Immature natural killer cell (primary cell): ENCODE measurements around the gene RCOR1. TPM values are rescaled to one million over a fixed set of nuclear protein-coding genes. Genes with fewer than 3 reads are reported as not detected.
"Not testable (repeated sequence)": the region's sequence is repeated elsewhere in the genome, so short reads cannot be mapped to it uniquely, and the experiment has no call there.

ENCODE experiments used
- DNase-seq, 3 donors: peaks; one replicate each; pipeline ENCODE4 v3.0.0; 2022; ENCODE audit warnings: mixed read lengths in 1 of 3
- H3K27ac Mint-ChIP-seq, 6 donors: one replicate each; pipeline ENCODE4 v1.8.0; 2020; ENCODE audit warnings: mixed read lengths in 6 of 6, mild to moderate bottlenecking in 5 of 6, inconsistent platforms in 4 of 6, moderate library complexity in 3 of 6
- H3K27me3 Mint-ChIP-seq, 3 donors: one replicate each; pipeline ENCODE4 v1.8.0; 2020 to 2021; ENCODE audit warnings: low read depth in 3 of 3, mild to moderate bottlenecking in 3 of 3, mixed read lengths in 3 of 3, moderate library complexity in 3 of 3, inconsistent platforms in 1 of 3
- H3K36me3 Mint-ChIP-seq, 3 donors: one replicate each; pipeline ENCODE4 v1.8.0; 2020; ENCODE audit warnings: mixed read lengths in 3 of 3, inconsistent platforms in 2 of 3, mild to moderate bottlenecking in 2 of 3
- H3K4me1 Mint-ChIP-seq, 2 donors: one replicate each; pipeline ENCODE4 v1.8.0; 2020; ENCODE audit warnings: inconsistent platforms in 2 of 2, mild to moderate bottlenecking in 2 of 2, mixed read lengths in 2 of 2, moderate library complexity in 1 of 2
- H3K4me3 Mint-ChIP-seq, 5 donors: one replicate each; pipeline ENCODE4 v1.8.0; 2020; ENCODE audit warnings: mild to moderate bottlenecking in 5 of 5, mixed read lengths in 5 of 5, inconsistent platforms in 3 of 5, moderate library complexity in 3 of 5
- H3K9me3 Mint-ChIP-seq, 6 donors: one replicate each; pipeline ENCODE4 v1.8.0; 2020; ENCODE audit warnings: mild to moderate bottlenecking in 6 of 6, mixed read lengths in 6 of 6, inconsistent platforms in 4 of 6, moderate library complexity in 3 of 6
- polyA plus RNA-seq, 3 donors: library from polyadenylated mRNA; unstranded; fragments of 300-500 nt; fragmentation: Illumina TruSeq; gene quantifications; one replicate each; pipeline ENCODE4 v1.2.3, GENCODE V29; 2021

Gene RCOR1
- polyA plus RNA-seq, 3 donors from 2014 or later: 0.23 to 0.63 (median 0.24) TPM

DNA sequence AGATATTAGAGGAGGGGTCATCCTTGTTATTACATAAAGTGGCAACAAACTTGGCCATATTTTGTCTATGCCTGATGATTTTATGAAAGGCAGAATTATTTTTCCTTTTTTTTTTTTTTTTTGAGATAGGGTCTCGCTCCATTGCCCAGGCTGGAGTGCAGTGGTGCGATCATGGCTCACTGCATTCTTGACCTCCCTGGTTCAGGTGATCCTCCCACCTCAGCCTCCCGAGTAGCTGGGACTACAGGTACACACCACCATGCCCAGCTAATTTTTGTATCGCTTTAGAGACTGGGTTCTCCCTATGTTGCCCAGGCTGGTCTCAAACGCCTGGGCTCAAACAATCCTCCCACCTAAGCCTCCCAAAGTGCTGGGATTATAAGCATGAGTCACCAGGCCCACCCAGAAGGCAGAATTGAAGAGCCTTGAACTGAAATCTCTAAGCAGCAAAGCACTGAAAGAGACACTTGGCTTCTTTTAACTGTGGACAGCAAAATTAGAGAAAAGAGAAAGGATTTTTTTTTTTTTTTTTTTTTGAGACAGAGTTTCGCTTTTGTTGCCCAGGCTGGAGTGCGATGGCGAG lies 16.5 kb upstream of the RCOR1 start:
- not testable (repeated sequence) for H3K4me3 Mint-ChIP-seq, H3K36me3 Mint-ChIP-seq, H3K27me3 Mint-ChIP-seq, H3K27ac Mint-ChIP-seq, H3K4me1 Mint-ChIP-seq, DNase-seq, H3K9me3 Mint-ChIP-seq

DNA sequence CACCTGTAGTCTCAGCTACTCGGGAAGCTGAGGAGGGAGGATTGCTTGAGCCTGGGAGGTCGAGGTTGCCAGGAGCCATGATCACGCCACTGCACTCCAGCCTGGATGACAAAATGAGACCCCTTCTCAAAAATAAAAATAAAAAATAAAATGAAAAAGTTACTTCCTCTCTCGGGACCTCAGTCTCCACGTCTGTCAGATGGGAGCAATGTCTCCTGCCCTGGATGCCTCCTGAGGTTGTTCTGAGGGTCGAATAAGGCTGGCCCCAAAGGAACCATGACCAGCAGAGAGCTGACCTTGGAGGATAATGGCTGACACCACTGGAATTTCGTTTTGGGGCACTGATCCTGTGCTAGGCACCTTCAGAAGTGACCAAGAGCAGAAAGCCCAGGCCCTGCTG lies 13.6 kb upstream of the RCOR1 start:
- Mint-ChIP-seq H3K27me3 (peaks cover 0 to 6% (median 2%) of the 10 kb centered on the region in 3 donors), H3K27ac (no peak overlapping the region), H3K4me3 (no peak overlapping the region), H3K9me3 (no peaks in the 10 kb centered on the region), H3K36me3 (no peaks in the 10 kb centered on the region), H3K4me1 (no peaks in the 10 kb centered on the region)
- DNase-seq: no peak

DNA sequence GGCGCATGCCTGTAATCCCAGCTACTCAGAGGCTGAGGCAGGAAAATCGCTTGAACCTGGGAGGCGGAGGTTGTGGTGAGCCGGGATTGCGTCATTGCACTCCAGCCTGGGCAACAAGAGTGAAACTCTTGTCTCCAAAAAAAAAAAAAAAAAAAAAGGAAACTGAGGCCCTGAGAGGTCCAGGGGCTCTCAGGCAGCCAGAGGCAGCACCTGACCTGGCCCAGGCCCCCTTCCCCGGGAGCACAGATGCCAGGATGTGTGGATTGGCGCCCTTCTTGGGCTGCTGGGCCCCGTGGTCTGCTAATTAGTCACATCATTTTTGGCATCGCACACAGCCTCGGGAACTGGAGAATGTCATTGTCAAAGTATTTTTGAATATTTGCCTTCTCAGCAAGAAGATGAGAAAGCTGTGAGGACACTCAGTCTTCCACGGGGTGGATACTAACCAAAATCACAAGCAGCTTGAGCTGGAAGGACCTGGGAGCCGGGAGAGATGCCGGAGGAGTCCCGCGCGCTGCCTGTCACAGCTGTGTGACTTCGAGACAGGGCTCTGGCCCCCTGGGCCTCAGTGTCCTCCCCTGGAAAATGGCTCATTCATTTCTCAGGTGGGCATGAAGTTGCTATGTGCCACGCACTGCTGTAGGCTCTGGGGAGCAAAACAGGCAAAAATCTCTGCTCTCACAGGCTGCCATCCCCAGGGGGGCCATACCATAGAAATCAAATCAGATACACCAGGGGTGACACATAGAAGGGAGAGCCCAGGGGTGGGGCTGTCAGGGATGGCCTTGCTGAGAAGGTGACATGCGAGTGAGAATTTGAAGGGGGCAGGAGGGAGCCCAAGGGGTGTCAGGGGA lies 12.5 kb upstream of the RCOR1 start:
- Mint-ChIP-seq H3K4me1 (no peaks in the 10 kb centered on the region), H3K27me3 (peaks cover 0 to 2% (median 0%) of the 10 kb centered on the region in 3 donors), H3K27ac (no peak overlapping the region), H3K36me3 (no peaks in the 10 kb centered on the region), H3K9me3 (no peaks in the 10 kb centered on the region), H3K4me3 (no peak overlapping the region)
- no peak for DNase-seq

DNA sequence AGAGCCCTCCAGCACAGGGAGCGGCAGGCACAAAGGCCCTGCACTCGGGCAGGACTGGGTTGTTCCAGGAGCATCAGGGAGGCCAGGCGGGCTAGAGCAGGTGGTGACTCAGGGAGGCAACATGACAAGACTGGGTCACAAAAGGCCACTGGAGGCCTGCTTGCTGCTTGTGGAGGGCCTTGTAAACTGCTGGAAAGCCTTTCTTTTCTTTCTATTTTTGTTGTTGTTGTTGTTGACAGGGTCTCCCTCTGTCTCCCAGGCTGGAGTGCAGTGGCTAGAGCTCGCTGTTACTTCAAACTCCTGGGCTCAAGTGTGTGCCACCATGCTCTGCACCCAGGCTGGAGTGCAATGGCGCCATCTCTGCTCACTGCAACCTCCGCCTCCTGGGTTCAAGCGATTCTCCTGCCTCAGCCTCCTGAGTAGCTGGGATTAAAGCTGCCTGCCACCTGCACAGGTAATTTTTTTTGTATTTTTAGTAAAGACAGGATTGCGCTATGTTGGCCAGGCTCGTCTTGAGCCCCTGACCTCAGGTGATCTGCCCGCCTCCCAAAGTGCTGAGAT lies 11.8 kb upstream of the RCOR1 start:
- peaks cover 0 to 2% (median 0%) of the 10 kb centered on the region in 3 donors for H3K27me3 Mint-ChIP-seq
- no peak overlapping the region for H3K27ac Mint-ChIP-seq
- H3K9me3 Mint-ChIP-seq: no peaks in the 10 kb centered on the region
- H3K36me3 Mint-ChIP-seq: no peaks in the 10 kb centered on the region
- no peaks in the 10 kb centered on the region for H3K4me1 Mint-ChIP-seq
- H3K4me3 Mint-ChIP-seq: no peak overlapping the region
- no peak for DNase-seq

DNA sequence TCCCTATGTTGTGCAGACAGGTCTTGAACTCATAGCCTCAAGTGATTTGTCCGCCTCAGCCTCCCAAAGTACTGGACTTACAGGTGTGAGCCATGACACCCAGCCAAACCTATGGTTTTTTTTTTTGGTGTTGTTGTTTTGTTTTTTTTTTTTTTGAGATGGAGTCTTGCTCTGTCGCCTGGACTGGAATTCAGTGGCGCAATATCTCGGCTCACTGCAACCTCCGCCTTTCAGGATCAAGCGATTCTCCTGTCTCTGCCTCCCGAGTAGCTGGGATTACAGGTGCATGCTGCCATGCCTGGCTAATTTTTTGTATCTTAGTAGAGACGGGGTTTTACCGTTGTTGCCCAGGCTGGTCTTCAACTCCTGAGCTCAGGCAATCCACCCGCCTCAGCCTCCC lies 11.3 kb upstream of the RCOR1 start:
- H3K4me1 Mint-ChIP-seq: no peaks in the 10 kb centered on the region
- no peak for DNase-seq
- H3K9me3 Mint-ChIP-seq: no peaks in the 10 kb centered on the region
- no peaks in the 10 kb centered on the region for H3K36me3 Mint-ChIP-seq
- H3K4me3 Mint-ChIP-seq: no peak overlapping the region
- no peak overlapping the region for H3K27ac Mint-ChIP-seq
- peaks cover 0 to 2% (median 0%) of the 10 kb centered on the region in 3 donors for H3K27me3 Mint-ChIP-seq

DNA sequence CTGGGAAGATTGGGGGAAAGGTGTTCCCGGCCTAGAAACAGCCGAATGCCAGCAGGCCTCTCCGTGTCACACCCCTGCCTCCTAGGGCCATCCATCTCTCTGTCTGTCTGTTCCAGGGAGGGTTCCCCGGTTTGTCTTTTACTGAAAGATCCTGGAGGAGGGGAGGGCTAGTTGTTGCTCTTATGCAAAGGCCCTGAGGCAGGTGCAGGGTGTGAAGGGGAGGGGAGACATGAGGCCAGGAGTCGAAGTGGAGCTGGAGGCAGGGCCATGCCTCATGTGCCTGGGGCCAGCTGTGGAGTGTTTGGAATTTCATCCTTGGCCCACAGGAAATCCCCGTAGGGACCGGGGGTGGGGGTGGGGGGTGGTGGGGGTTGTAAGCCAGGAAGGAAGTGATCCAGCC lies 8.7 kb upstream of the RCOR1 start:
- Mint-ChIP-seq H3K36me3 (no peaks in the 10 kb centered on the region), H3K4me1 (no peaks in the 10 kb centered on the region), H3K27ac (no peak overlapping the region), H3K4me3 (no peak overlapping the region), H3K27me3 (peaks cover 0 to 2% (median 0%) of the 10 kb centered on the region in 3 donors), H3K9me3 (no peaks in the 10 kb centered on the region)
- no peak for DNase-seq

DNA sequence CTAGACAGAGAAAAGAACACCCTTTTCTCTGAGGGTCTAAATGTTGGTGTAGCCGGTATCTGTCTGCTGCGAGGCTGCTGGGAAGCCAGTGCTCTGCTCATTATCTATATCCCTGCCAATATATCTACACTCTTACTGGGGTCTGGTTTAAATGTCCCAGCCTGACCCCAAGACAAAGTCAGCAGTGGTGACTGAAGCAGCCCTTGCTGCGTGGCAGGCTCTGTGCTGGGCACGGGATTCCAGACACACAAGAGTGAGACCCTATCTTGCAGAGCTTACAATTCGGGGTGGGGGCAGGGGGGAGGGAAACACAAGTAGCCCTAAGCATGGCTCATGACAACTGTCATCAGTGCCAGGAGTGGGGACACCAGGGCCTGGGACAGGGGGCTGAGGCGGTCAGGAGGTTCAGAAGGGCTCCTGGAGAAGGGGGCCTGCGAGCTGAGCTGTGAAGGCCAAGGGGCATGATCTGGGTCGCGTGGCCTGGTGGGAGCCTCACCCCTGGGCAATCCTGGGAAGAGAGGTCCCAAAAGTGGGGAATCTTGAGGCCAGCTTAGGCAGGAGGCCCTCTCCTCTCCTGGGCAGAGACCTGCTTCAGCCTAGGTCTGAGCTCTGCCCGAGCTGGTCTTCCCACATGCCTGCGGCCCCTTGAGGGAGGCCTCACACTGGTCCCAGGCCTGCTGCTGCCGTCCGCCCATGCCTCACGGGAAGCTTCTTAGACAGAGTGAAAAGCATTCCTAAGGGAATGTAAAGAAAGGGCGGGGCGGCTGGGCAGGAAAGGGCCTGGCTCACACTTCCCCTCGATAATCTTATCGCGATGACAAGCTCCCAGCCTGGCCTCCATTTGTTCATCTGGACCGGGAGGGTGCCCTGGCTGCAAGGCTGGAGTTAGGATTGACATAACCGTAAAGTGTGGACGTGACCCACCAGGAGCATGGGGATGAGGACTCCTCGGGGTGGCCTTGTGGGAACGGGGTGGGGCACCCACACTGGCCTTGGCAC lies 7.3 kb upstream of the RCOR1 start:
- Mint-ChIP-seq H3K4me3 (no peak overlapping the region), H3K4me1 (no peaks in the 10 kb centered on the region), H3K9me3 (no peaks in the 10 kb centered on the region)

DNA sequence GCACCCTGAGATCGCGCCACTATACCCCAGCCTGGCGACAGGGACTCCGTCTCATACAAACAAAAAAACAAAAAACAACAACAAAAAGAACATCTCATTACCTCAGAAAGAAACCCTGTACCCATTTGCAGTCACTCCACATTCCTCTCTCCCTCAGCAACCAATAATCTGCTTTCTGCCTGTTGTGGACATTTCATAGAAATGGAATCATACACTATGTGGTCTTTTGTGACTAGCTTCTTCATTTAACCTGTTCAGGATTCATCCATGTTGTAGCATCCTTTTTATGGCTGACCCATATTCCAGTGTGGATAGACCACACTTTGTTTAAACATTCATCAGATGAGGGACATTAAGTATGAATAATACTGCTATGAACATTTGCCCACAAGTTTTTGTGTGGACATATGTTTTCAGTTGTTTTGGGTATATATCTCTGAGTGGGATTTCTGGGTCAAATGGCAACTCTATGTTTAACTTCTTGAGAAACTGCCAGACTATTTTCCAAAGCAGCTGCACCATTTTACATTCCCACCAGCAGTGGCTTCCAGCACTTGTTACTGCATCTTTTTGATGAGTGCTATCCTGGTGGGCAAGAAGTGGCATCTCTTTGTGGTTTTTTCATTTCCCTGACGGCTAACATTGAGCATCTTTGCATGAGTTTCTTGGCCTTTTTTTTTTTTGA lies 5.9 kb upstream of the RCOR1 start:
- Mint-ChIP-seq H3K4me1 (no peaks in the 10 kb centered on the region), H3K27ac (peak overlapping the region in 1 of 6 donors; percentile 1), H3K36me3 (no peaks in the 10 kb centered on the region), H3K27me3 (peaks cover 2 to 8% (median 3%) of the 10 kb centered on the region in 3 donors), H3K9me3 (no peaks in the 10 kb centered on the region), H3K4me3 (no peak overlapping the region)
- no peak for DNase-seq

More for the DNA sequence above, 7.3 kb upstream of the RCOR1 start:
- H3K36me3 Mint-ChIP-seq: no peaks in the 10 kb centered on the region
- DNase-seq: no peak
- H3K27ac Mint-ChIP-seq: no peak overlapping the region
- H3K27me3 Mint-ChIP-seq: peaks cover under 1 to 2% (median 1%) of the 10 kb centered on the region in 3 donors

DNA sequence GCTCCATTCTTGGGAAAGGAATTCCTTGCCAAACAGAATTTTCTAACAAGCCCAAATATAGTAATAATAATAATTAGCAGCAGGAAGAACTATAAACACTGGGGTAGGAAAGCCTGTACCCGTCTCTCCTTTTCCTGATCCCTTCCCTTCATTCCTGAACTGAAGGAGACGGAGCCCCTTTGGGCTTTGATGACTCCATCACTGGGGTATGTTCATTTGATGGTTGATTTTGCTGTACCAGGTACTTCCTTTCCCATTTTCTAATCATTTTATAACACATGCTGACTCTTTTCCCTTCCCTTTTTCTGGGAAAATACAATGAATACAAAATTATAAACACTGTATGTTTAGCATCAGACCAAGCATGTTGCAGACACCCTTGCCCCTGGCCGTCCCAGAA lies 3.6 kb upstream of the RCOR1 start:
- peaks cover 7 to 14% (median 12%) of the 10 kb centered on the region in 3 donors for H3K27me3 Mint-ChIP-seq
- no peak overlapping the region for H3K4me3 Mint-ChIP-seq
- DNase-seq: no peak
- H3K4me1 Mint-ChIP-seq: peaks cover 3 to 4% of the 10 kb centered on the region in 2 donors
- H3K36me3 Mint-ChIP-seq: no peaks in the 10 kb centered on the region
- peak overlapping the region in 3 of 6 donors; percentile 55 to 81 (median 72) for H3K27ac Mint-ChIP-seq
- no peaks in the 10 kb centered on the region for H3K9me3 Mint-ChIP-seq

DNA sequence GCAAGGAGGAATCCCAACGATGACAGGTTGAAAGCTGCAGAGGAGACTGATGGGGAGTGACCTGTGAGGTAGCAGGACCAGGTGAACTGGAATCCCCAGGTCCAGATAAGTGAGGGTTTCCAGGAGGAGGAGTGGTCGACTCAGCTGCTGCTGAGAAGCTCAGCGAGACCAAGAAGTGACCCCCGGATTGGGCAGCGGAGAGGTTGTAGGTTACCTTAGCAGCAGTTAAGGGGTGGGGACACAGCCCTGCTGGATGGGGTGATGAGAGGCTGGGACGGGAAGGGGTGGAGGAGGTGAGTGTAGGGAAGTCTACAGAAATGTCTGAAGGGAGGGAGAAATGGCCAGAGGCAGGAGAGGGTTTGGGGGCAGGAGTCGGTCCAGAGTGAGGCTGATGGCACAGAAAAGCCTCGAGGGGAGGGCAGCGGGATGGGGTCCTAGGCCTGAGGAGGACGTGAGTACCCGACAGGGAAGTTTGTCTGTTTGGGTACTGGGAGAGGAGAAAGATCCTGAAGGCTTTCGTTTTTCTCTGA lies 2.6 kb upstream of the RCOR1 start:
- no peaks in the 10 kb centered on the region for H3K36me3 Mint-ChIP-seq
- H3K4me3 Mint-ChIP-seq: peak overlapping the region in 4 of 5 donors; percentile 17 to 75 (median 34)
- H3K4me1 Mint-ChIP-seq: peaks cover 13 to 14% of the 10 kb centered on the region in 2 donors
- no peaks in the 10 kb centered on the region for H3K9me3 Mint-ChIP-seq
- peak overlapping the region; percentile 59 to 88 (median 80) for H3K27ac Mint-ChIP-seq
- H3K27me3 Mint-ChIP-seq: peaks cover 9 to 18% (median 17%) of the 10 kb centered on the region in 3 donors
- no peak for DNase-seq

DNA sequence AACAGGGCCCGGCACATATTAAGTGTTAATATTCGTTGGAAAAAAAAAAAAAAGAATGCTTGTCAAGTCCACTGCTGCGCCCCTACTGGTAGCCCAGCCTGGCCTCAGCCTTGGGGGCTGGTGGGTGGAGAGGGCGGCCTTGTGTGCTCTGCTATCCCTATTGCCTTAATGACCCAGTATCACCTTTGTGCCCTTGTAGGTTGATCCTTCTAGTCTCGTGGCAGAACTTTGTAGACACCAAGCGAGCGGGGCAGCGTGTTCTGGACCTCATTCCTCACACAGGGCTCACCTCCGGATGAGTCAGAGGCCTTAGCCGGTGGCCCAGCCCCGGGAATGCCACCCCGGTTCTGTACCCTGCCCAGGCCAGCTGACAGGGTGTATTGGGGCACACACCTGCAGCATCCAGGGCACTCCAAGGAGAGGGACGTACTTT lies 1.8 kb upstream of the RCOR1 start:
- Mint-ChIP-seq H3K4me1 (peaks cover 18 to 19% of the 10 kb centered on the region in 2 donors), H3K9me3 (no peaks in the 10 kb centered on the region), H3K36me3 (no peaks in the 10 kb centered on the region), H3K27ac (peak overlapping the region; percentile 59 to 89 (median 82)), H3K4me3 (peak overlapping the region in 4 of 5 donors; percentile 75 to 87 (median 79)), H3K27me3 (peaks cover 9 to 18% (median 17%) of the 10 kb centered on the region in 3 donors)
- DNase-seq: no peak

DNA sequence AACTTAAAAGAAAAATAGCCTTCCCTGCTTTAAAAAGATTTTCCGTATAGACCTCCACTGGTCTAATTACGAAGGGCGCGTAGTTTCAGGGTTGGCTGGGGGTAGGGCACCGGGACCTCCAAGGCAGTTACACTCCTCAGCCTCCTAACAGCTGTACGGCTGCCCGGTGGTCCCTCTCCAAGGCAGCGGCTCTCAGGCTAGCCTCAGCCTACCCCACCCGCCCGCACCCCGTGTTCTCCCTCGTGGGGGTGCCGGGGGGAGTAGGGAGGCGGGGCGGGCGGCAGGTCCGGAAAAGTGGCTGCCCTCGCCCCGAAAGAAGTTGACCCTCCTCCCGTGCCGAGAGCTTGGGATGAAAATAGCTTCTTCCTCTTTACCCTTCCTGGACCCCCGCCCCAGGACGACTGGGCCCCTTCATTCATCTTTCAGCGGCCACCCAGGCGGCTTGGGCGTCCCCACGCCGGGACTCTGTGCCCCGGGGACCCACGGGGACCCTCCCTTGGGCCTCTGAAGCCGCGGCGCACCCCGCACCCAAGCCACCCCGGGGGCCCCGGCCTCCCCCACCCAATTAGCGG lies 991 bp upstream of the RCOR1 start:
- no peaks in the 10 kb centered on the region for H3K9me3 Mint-ChIP-seq
- H3K4me3 Mint-ChIP-seq: peak overlapping the region; percentile 71 to 87 (median 78)
- DNase-seq: peak in 1 of 3 donors; percentile 41
- peaks cover 9 to 18% (median 16%) of the 10 kb centered on the region in 3 donors for H3K27me3 Mint-ChIP-seq
- H3K4me1 Mint-ChIP-seq: peaks cover 18 to 19% of the 10 kb centered on the region in 2 donors
- peak overlapping the region; percentile 59 to 89 (median 82) for H3K27ac Mint-ChIP-seq
- no peaks in the 10 kb centered on the region for H3K36me3 Mint-ChIP-seq
